ENCODE results near the gene PRKCE. TPM values are rescaled to one million over a fixed set of nuclear protein-coding genes. Genes with fewer than 3 reads are reported as not detected.

PRKCE gene
- total RNA-seq, 1 experiment from 2014 or later: 14.0 TPM

DNA sequence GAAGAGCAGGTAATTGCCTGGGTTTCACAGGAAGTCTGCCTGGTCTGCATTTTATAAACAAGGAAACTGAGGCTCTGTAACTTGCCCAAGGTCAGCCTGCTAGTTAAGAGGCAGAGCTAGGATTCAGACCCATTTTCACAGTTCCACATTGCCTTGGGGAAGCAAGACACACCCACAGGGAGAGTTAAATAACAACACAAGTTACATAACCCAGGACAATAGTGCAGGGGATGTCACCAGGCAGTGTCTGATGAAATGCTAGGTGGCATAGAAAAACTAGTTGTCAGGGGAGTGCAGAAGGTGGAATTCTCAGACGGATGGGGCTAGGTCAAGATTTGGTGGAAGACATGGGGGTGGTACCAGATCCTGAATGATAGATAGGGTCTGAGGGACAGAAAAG lies 69.7 kb downstream of the PRKCE start:
- no peak for TF ChIP-seq POLR2AphosphoS5 (IDR thresholded peaks at IDR 0.05; ENCODE audit: low read depth, low read length)
- TF ChIP-seq, protein P1, sequence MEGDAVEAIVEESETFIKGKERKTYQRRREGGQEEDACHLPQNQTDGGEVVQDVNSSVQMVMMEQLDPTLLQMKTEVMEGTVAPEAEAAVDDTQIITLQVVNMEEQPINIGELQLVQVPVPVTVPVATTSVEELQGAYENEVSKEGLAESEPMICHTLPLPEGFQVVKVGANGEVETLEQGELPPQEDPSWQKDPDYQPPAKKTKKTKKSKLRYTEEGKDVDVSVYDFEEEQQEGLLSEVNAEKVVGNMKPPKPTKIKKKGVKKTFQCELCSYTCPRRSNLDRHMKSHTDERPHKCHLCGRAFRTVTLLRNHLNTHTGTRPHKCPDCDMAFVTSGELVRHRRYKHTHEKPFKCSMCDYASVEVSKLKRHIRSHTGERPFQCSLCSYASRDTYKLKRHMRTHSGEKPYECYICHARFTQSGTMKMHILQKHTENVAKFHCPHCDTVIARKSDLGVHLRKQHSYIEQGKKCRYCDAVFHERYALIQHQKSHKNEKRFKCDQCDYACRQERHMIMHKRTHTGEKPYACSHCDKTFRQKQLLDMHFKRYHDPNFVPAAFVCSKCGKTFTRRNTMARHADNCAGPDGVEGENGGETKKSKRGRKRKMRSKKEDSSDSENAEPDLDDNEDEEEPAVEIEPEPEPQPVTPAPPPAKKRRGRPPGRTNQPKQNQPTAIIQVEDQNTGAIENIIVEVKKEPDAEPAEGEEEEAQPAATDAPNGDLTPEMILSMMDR (IDR thresholded peaks at IDR 0.05): no peak
- no peak for TF ChIP-seq SIN3A (IDR thresholded peaks at IDR 0.05; ENCODE audit: borderline replicate concordance, insufficient read depth, low read depth, low read length)
- TF ChIP-seq, protein P2, sequence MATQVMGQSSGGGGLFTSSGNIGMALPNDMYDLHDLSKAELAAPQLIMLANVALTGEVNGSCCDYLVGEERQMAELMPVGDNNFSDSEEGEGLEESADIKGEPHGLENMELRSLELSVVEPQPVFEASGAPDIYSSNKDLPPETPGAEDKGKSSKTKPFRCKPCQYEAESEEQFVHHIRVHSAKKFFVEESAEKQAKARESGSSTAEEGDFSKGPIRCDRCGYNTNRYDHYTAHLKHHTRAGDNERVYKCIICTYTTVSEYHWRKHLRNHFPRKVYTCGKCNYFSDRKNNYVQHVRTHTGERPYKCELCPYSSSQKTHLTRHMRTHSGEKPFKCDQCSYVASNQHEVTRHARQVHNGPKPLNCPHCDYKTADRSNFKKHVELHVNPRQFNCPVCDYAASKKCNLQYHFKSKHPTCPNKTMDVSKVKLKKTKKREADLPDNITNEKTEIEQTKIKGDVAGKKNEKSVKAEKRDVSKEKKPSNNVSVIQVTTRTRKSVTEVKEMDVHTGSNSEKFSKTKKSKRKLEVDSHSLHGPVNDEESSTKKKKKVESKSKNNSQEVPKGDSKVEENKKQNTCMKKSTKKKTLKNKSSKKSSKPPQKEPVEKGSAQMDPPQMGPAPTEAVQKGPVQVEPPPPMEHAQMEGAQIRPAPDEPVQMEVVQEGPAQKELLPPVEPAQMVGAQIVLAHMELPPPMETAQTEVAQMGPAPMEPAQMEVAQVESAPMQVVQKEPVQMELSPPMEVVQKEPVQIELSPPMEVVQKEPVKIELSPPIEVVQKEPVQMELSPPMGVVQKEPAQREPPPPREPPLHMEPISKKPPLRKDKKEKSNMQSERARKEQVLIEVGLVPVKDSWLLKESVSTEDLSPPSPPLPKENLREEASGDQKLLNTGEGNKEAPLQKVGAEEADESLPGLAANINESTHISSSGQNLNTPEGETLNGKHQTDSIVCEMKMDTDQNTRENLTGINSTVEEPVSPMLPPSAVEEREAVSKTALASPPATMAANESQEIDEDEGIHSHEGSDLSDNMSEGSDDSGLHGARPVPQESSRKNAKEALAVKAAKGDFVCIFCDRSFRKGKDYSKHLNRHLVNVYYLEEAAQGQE (IDR thresholded peaks at IDR 0.05; ENCODE audit: insufficient read depth in 1 of 2, low read depth in 2 of 2, low read length in 1 of 2): no peak
- TF ChIP-seq TCF7L2 (IDR thresholded peaks at IDR 0.05; ENCODE audit: low read depth, low read length): no peak
- ChIA-PET POLR2A (no interaction called here), CTCF (no interaction called here)
- no peak for ATAC-seq
- no peak overlapping the region for H3K27ac ChIP-seq (ENCODE audit: low read length)
- in situ Hi-C loops (cut with HindIII; ENCODE audit: low pct_unique_long_range_greater_than_20kb, low sequenced_read_pairs): no loop called here
- H3K36me3 ChIP-seq (ENCODE audit: control insufficient read depth, insufficient read depth, low read length): no peaks in the 10 kb centered on the region
- no peak overlapping the region for H3K4me3 ChIP-seq (ENCODE audit: low read depth in 2 of 2, low read length in 2 of 2)
- no peaks in the 10 kb centered on the region for H3K4me1 ChIP-seq (ENCODE audit: control insufficient read depth, insufficient read depth, low read length)
- intact Hi-C loops (cut with micrococcal nuclease; ENCODE audit: unreplicated experiment): no loop called here
- H3K27me3 ChIP-seq (ENCODE audit: control insufficient read depth, insufficient read depth, low read length): no peaks in the 10 kb centered on the region
- DNase-seq (ENCODE audit: low read depth, low spot score): no peak
- BruUV-seq (replicated peaks): no TSS peak
- H3K9me3 ChIP-seq (ENCODE audit: control insufficient read depth, insufficient read depth, low read depth, low read length): no peaks in the 10 kb centered on the region

DNA sequence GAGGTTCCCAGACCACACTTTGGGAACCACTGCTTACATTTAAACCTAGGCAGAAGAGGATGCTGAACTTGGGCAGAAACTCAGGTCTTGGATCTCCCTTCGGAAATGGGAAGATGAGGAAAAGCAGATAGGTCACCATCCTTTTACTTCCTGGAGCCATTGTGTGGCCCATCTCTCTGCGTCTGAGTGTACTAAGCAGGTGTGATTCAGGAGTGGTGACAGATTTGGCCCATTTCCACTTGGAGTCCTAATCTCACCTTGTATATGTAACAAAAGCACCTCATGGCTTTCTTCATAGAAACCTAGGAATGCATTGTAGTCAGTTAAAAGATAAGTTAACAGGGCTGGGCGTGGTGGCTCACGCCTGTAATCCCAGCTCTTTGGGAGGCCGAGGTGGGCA lies 71.0 kb downstream of the PRKCE start:
- DNase-seq (ENCODE audit: low read depth, low spot score): no peak
- Histone ChIP-seq H3K36me3 (ENCODE audit: control insufficient read depth, insufficient read depth, low read length) (no peaks in the 10 kb centered on the region), H3K27me3 (ENCODE audit: control insufficient read depth, insufficient read depth, low read length) (no peaks in the 10 kb centered on the region), H3K4me1 (ENCODE audit: control insufficient read depth, insufficient read depth, low read length) (no peaks in the 10 kb centered on the region), H3K27ac (ENCODE audit: low read length) (no peak overlapping the region), H3K4me3 (ENCODE audit: low read depth in 2 of 2, low read length in 2 of 2) (no peak overlapping the region), H3K9me3 (ENCODE audit: control insufficient read depth, insufficient read depth, low read depth, low read length) (no peaks in the 10 kb centered on the region)
- in situ Hi-C loops (cut with HindIII; ENCODE audit: low pct_unique_long_range_greater_than_20kb, low sequenced_read_pairs) (no loop called here), intact Hi-C loops (cut with micrococcal nuclease; ENCODE audit: unreplicated experiment) (no loop called here)
- TF ChIP-seq TCF7L2 (IDR thresholded peaks at IDR 0.05; ENCODE audit: low read depth, low read length): no peak
- no peak for TF ChIP-seq POLR2AphosphoS5 (IDR thresholded peaks at IDR 0.05; ENCODE audit: low read depth, low read length)
- TF ChIP-seq, protein P2 (IDR thresholded peaks at IDR 0.05; ENCODE audit: insufficient read depth in 1 of 2, low read depth in 2 of 2, low read length in 1 of 2): no peak
- POLR2A ChIA-PET: no interaction called here
- CTCF ChIA-PET: no interaction called here
- BruUV-seq (replicated peaks): no TSS peak
- no peak for ATAC-seq
